Ectodermal cell (in vitro differentiated cells): ENCODE measurements around the gene SKAP2.

Source experiments
- H3K27ac ChIP-seq: 2 replicates; pipeline ENCODE4 v1.7.0; 2013; ENCODE audit warnings: mild to moderate bottlenecking, low read depth, low read length; ENCODE audit not compliant: insufficient read depth, poor library complexity, severe bottlenecking
- H3K27me3 ChIP-seq: 2 replicates; pipeline ENCODE4 v1.7.0; 2013; ENCODE audit warnings: mild to moderate bottlenecking, low read length; ENCODE audit not compliant: insufficient read depth, control insufficient read depth, poor library complexity, severe bottlenecking
- H3K36me3 ChIP-seq: one replicate; pipeline ENCODE4 v1.7.0; 2013; ENCODE audit warnings: low read length; ENCODE audit not compliant: control insufficient read depth, insufficient read depth
- H3K4me1 ChIP-seq: one replicate; pipeline ENCODE4 v1.7.0; 2013; ENCODE audit warnings: low read length; ENCODE audit not compliant: control insufficient read depth, insufficient read depth
- H3K4me3 ChIP-seq: 2 replicates; pipeline ENCODE4 v1.7.0; 2013; ENCODE audit warnings: low read depth, low read length, control low read depth; ENCODE audit not compliant: insufficient read depth
- H3K9me3 ChIP-seq: 2 replicates; pipeline ENCODE4 v1.7.0; 2013; ENCODE audit warnings: mild to moderate bottlenecking, low read length, moderate library complexity; ENCODE audit not compliant: control insufficient read depth
- WGBS, 2 experiments: methylation state at CpG; one replicate each; pipeline ENCODE4 v1.1.7; 2013; ENCODE audit warnings: missing lambda C conversion rate in 2 of 2; 5-methylcytosine and 5-hydroxymethylcytosine counted together

SKAP2 gene

DNA sequence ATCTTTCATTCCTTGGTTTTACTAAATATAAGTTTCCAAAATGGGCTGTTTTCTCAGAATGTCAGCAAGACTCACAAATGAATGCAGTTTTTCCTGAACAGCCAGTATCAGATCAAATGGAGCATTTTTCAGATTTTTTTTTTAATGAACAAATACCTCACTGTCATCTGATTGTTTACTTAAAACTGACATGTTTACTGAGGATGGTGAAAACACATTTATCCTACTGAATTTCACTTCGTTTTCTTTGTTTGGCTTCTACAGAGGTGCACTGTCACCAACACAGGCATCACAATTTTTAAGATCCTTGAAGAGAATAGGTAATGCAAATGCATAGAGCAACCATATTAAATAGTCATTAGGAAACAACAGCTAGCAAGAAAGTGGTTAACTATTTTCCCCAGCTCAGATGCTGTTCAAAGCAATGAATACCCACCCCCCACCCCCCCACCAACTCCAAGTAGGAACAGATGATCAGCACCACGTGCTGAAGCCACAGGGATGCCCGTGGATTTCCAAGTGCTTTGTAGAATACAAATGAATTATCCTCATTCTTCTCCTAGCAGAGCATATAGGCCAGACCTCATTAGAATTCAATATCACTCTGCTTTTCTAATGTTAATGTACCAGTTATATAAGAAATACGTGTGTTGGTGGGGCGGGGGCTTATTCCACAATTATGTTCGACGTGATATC is 205.9 kb downstream of the SKAP2 start:
- peaks cover 23% of the 10 kb centered on the region for H3K4me1 ChIP-seq
- H3K9me3 ChIP-seq = no peaks in the 10 kb centered on the region
- H3K27me3 ChIP-seq = no peaks in the 10 kb centered on the region
- H3K36me3 ChIP-seq = no peaks in the 10 kb centered on the region
- H3K27ac ChIP-seq = peak overlapping the region; percentile 76
- H3K4me3 ChIP-seq = peak overlapping the region; percentile 12
- WGBS, 2 experiments = 5 to 28% methylated on average over 3 to 7 of the region's 7 CpGs

DNA sequence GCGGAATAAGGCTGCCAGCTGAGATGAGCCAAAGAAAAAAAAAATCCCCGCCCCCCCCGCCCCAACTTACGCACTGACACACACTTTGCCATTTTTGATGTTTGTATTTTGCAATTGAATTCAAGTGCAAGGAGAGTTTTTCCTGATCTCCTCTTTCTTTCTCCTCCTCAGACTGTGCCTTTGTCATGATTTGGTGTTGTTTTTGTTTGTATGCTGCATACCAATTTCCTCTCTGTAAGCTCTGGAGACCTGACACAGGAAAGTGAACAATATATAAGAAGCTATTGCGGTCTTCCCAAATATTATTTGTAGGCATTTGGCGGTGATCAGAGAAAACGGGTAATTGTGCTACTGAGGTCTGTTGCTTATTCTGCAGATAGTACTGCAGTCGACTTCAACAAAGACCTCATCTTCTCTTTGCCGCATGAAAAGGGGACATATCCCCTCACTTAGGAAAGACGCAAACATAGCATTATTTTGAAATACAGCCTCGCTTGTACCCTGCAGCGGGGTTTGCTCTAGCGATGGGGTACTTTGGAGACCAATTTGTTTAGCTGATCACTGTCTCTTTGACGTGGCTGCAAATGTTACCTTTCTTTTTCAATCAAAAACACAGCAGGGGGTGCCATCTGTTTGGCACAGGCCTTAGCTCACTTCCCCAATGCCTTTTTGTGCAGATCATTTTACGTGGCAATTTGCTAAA is 206.6 kb downstream of the SKAP2 start:
- Histone ChIP-seq H3K27me3 (no peaks in the 10 kb centered on the region), H3K4me1 (peaks cover 23% of the 10 kb centered on the region), H3K36me3 (no peaks in the 10 kb centered on the region), H3K4me3 (peak overlapping the region; percentile 12), H3K27ac (peak overlapping the region; percentile 76), H3K9me3 (no peaks in the 10 kb centered on the region)
- 3 to 7% methylated on average over 12 to 13 of the region's 15 CpGs for WGBS, 2 experiments

DNA sequence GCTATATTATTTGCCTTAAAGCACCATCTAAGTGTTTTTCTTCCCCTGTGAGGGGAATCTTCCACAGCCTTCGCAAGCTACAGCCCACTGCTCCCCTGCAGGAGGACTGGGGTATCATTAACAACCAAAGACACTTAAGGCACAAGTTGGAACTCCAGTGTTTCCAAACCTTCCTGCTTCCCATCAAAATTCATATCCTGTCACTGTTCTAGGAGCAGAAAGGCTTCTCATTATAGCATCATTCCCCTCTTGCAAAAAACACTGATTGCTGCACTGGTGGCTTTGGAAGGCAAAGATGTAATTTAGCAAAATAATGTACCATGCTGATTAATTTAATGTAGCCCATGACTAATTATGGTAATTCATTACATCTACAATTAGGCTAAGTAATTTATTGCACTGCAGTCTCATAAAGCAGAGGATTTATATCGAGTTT is 207.2 kb downstream of the SKAP2 start:
- Histone ChIP-seq H3K9me3 (no peaks in the 10 kb centered on the region), H3K27me3 (no peaks in the 10 kb centered on the region), H3K4me1 (peaks cover 23% of the 10 kb centered on the region), H3K27ac (no peak overlapping the region), H3K4me3 (no peak overlapping the region), H3K36me3 (no peaks in the 10 kb centered on the region)
- 53 to 57% methylated on average over 2 of the region's 2 CpGs for WGBS, 2 experiments

DNA sequence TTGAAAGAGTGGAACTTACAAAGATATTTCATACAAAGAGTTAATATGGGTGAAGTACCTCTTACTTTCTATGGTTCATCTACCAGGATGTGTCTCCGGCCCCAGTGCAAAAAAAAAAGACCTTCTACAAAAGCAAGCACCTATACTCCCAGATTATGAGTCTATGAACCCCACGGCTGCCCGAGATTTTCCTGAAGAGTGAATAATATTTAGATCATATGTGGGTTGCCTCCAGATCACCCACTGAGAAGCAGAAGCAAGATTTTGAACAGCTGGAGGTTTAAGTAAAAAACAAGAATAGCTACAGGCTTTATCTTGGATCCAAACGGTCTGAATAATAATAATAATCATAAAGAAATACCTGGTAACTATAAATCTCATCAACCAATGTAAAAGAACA is 207.7 kb downstream of the SKAP2 start:
- H3K27me3 ChIP-seq = no peaks in the 10 kb centered on the region
- no peak overlapping the region for H3K4me3 ChIP-seq
- peaks cover 23% of the 10 kb centered on the region for H3K4me1 ChIP-seq
- H3K27ac ChIP-seq = no peak overlapping the region
- H3K9me3 ChIP-seq = no peaks in the 10 kb centered on the region
- H3K36me3 ChIP-seq = no peaks in the 10 kb centered on the region
- 93 to 94% methylated on average over 2 to 4 of the region's 4 CpGs for WGBS, 2 experiments

DNA sequence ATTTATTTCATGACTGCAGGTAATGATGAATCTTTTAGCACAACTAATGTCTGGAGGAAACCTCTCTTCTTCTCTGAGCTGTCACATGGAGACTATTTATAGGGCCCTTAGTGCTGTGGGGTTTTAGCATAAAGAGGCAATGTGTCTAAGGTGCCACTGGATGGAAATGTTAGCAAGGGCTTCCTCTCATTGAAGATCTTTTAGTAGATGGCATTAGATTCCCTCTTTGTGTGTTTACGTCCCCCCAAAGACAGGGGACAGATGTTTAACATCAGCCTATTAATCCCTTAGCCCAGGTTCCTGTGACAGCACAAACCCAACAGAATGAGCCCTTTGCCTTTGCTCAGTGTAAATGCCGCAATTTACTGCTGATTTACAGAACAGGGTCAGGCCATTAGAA is 208.6 kb downstream of the SKAP2 start:
- Histone ChIP-seq H3K4me3 (no peak overlapping the region), H3K27me3 (no peaks in the 10 kb centered on the region), H3K4me1 (peaks cover 23% of the 10 kb centered on the region), H3K9me3 (no peaks in the 10 kb centered on the region), H3K27ac (no peak overlapping the region), H3K36me3 (no peaks in the 10 kb centered on the region)
- 80 to 82% methylated on average over 2 of the region's 2 CpGs for WGBS, 2 experiments

DNA sequence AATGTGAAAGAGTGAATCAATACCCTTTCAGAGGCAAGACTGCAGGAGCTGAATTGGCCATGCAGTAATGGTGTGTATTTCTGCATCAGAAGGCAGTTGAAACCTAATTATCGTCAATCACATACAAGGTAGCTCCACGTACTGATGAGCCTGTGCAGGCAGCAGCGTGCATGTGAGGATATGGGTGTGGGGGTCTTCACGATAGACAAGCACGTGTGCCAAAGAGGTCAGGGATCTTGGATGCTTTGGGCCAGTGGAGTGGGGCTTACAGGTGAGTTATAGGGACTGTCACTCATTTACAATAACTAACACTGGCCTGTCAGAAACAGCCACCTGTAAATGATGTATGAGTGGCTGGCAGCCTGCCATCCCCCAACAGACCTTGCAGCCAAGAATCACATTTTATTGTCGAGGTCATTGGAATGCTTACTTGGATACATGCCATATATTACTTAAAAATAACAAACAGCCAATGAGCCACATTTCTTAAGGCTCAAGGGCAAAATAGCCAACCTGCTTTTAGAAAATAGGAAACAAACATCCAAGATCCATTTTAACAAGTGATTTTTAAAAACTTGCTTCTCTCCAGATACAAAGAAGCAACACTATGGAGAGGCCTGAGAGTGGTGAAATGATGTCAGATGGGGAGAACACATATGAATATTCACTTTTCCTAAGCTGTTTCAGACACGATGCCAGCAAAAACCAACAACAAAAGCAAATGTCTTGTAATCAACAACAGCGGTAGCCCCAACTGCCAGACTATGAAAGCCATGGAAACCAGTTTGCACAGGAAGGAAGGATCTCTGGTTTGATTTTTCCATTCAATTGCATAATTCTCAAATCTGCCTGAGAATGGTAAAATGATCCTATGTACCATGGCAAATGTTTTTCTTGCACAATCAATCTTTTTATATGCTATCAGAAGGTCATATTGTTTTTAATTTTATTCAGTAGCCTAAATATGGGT is 210.7 kb downstream of the SKAP2 start:
- WGBS, 2 experiments = 87 to 89% methylated on average over 8 of the region's 8 CpGs
- Histone ChIP-seq H3K36me3 (no peaks in the 10 kb centered on the region), H3K4me3 (no peak overlapping the region), H3K27me3 (no peaks in the 10 kb centered on the region), H3K9me3 (no peaks in the 10 kb centered on the region), H3K4me1 (peaks cover 18% of the 10 kb centered on the region), H3K27ac (no peak overlapping the region)

DNA sequence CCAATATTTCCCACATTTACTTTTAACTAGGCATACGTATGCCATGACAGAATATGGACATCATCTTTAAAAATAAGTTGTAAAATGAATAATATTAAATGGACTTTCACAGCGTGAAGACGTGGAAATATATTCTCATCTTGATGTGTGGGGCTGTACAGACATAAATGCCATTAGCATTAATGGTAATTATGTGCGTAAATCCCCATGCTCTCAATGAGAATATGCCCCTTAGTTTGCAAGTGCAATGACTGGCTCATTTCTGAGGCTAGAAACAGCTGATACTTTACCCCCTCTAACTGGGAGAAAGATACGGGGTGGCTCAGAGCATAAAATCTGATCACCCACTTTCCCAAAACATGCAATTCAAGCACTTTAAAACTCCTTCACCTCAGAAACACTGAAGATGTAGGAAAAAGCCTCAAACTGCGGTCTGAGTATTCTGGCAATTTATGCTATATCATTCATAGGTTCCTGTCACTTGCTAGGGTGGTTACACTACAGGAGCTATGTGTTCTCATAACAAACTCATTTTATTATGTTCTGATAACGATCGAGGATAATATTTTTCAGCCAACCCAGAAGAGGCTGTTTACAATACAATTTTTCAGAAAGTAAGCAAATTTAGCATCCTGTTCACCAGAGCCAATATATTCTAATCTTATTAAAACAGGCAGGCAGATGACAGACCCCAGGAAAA is 211.8 kb downstream of the SKAP2 start:
- peaks cover 10% of the 10 kb centered on the region for H3K4me1 ChIP-seq
- no peak overlapping the region for H3K4me3 ChIP-seq
- H3K9me3 ChIP-seq = no peaks in the 10 kb centered on the region
- H3K36me3 ChIP-seq = no peaks in the 10 kb centered on the region
- H3K27me3 ChIP-seq = no peaks in the 10 kb centered on the region
- H3K27ac ChIP-seq = no peak overlapping the region
- WGBS, 2 experiments = 95 to 96% methylated on average over 8 of the region's 8 CpGs

DNA sequence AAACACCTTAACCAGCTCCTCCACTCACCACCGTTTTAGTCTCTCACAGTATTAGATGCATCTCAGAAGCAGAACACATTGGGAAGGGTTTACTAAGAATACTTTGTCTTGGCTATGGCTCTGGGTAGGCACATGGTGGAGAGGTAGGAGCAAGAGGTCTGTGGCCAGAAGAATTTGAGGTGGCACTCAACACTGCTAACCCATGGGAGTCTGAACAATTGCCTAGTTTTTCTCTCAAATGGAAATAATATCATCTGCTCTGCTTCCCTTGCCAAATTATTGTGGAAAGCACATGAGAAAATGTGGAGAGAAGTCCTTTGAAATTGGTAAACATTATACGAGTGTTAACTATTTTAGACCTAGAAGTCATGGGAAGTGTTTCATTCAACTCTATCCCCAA is 214.3 kb downstream of the SKAP2 start:
- no peaks in the 10 kb centered on the region for H3K27me3 ChIP-seq
- no peaks in the 10 kb centered on the region for H3K9me3 ChIP-seq
- H3K36me3 ChIP-seq = no peaks in the 10 kb centered on the region
- WGBS, 2 experiments = 92 to 100% methylated on average over 1 to 2 of the region's 2 CpGs
- H3K4me1 ChIP-seq = no peaks in the 10 kb centered on the region
- no peak overlapping the region for H3K4me3 ChIP-seq
- no peak overlapping the region for H3K27ac ChIP-seq

DNA sequence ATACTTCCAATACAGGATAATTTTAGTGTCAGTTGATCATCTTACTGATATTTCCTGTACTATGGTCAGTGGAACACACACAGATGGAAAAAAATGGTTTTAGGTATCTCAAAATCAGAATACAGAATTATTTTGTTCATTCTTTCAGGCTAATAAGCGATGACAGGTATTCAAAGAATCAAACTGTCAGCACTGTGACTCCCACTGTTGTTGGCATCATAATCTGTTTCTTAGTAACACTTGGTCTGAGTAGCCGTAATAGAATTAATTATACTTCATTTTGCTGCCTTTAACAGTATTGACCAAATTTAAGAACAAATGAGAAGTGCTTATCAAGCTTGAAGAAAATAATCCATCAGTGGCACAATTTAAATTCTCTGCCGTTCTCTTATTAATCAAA is 215.0 kb downstream of the SKAP2 start:
- WGBS, 2 experiments = 89 to 95% methylated on average over 3 of the region's 3 CpGs
- H3K27me3 ChIP-seq = no peaks in the 10 kb centered on the region
- H3K27ac ChIP-seq = no peak overlapping the region
- H3K4me1 ChIP-seq = no peaks in the 10 kb centered on the region
- H3K9me3 ChIP-seq = no peaks in the 10 kb centered on the region
- no peaks in the 10 kb centered on the region for H3K36me3 ChIP-seq
- no peak overlapping the region for H3K4me3 ChIP-seq
